ENCODE measurements around the gene MEPCE.

The MEPCE gene

GRCh38 chr7:100464791-100465190 lies 35.2 kb downstream of the MEPCE start:
- DNase-seq (ENCODE audit: low spot score), result no peak

GRCh38 chr7:100465299-100465698 lies 35.7 kb downstream of the MEPCE start:
- DNase-seq (ENCODE audit: low spot score), result no peak

GRCh38 chr7:100465702-100466311 lies 36.2 kb downstream of the MEPCE start:
- DNase-seq (ENCODE audit: low spot score), result peak; percentile 98

- no peak for DNase-seq (ENCODE audit: low spot score)
These were observed 37.3 kb downstream of the MEPCE start for GRCh38 chr7:100466653-100467605.

GRCh38 chr7:100467638-100468373 lies 38.2 kb downstream of the MEPCE start:
- DNase-seq (ENCODE audit: low spot score), result peak; percentile 97

- DNase-seq (ENCODE audit: low spot score), result peak; percentile 82
These were observed 39.8 kb downstream of the MEPCE start for GRCh38 chr7:100469227-100470044.

- no peak for DNase-seq (ENCODE audit: low spot score)
These were observed 41.4 kb downstream of the MEPCE start for GRCh38 chr7:100471021-100471420.

- no peak for DNase-seq (ENCODE audit: low spot score)
These were observed 42.7 kb downstream of the MEPCE start for GRCh38 chr7:100472121-100472851.

- no peak for DNase-seq (ENCODE audit: low spot score)
These were observed 43.3 kb downstream of the MEPCE start for GRCh38 chr7:100472854-100473499.

GRCh38 chr7:100475549-100475948 lies 45.9 kb downstream of the MEPCE start:
- no peak for DNase-seq (ENCODE audit: low spot score)

GRCh38 chr7:100476101-100476780 lies 46.6 kb downstream of the MEPCE start:
- no peak for DNase-seq (ENCODE audit: low spot score)

- no peak for DNase-seq (ENCODE audit: low spot score)
These were observed 47.6 kb downstream of the MEPCE start for GRCh38 chr7:100476903-100477870.

GRCh38 chr7:100477871-100478267 lies 48.2 kb downstream of the MEPCE start:
- no peak for DNase-seq (ENCODE audit: low spot score)

GRCh38 chr7:100478958-100479660 lies 49.5 kb downstream of the MEPCE start, which contains the start of gene TSC22D4:
TSS of gene TSC22D4 (minus strand) at chr7:100479214. CDS start at chr7:100478038, 1,176 bp downstream.
- peak; percentile 96 for DNase-seq (ENCODE audit: low spot score)

- DNase-seq (ENCODE audit: low spot score), result no peak
These were observed 51.8 kb downstream of the MEPCE start for GRCh38 chr7:100481466-100481865.

GRCh38 chr7:100482728-100483089 lies 53.1 kb downstream of the MEPCE start:
- DNase-seq (ENCODE audit: low spot score), result no peak

- DNase-seq (ENCODE audit: low spot score), result peak; percentile 71
These were observed 53.6 kb downstream of the MEPCE start for GRCh38 chr7:100483090-100483721.
